CD14-positive monocyte (primary cell): ENCODE measurements around the gene SRPK2. TPM values are rescaled to one million over a fixed set of nuclear protein-coding genes. Genes with fewer than 3 reads are reported as not detected.

Experiments used
- DNase-seq, 3 donors: peaks; one replicate each; pipeline ENCODE4 v3.0.0-alpha.2; 2011 to 2022
- H2AFZ ChIP-seq: 2 replicates; pipeline ENCODE4 v1.6.0; 2012; ENCODE audit warnings: mild to moderate bottlenecking, low read depth, low read length, inconsistent platforms; ENCODE audit not compliant: insufficient read depth, poor library complexity, severe bottlenecking
- H3K27ac ChIP-seq, 2 donors: 1 replicate in 1 of 2; 2 replicates in 1 of 2; pipeline ENCODE4 v1.5.1; 2012 to 2013; ENCODE audit warnings: low read length in 2 of 2, control low read depth in 1 of 2, inconsistent platforms in 1 of 2, low read depth in 1 of 2, mild to moderate bottlenecking in 1 of 2
- H3K27me3 ChIP-seq, 2 donors: one replicate each; pipeline versions ENCODE4 v1.6.0 to v1.6.1; 2011 to 2013; ENCODE audit warnings: low read length in 2 of 2; ENCODE audit not compliant: control insufficient read depth in 2 of 2, insufficient read depth in 2 of 2
- H3K36me3 ChIP-seq, 2 donors: replicated peaks in 1 of 2; 1 replicate in 1 of 2; 2 replicates in 1 of 2; pipeline versions ENCODE4 v1.5.1 to v1.6.1; 2012 to 2013; ENCODE audit warnings: low read length in 2 of 2, control low read depth in 1 of 2, inconsistent platforms in 1 of 2, mild to moderate bottlenecking in 1 of 2; ENCODE audit not compliant: insufficient read depth in 2 of 2, control insufficient read depth in 1 of 2
- H3K4me1 ChIP-seq, 2 donors: 1 replicate in 1 of 2; 2 replicates in 1 of 2; pipeline versions ENCODE4 v1.5.1 to v1.6.1; 2012 to 2013; ENCODE audit warnings: low read length in 2 of 2, control low read depth in 1 of 2, inconsistent platforms in 1 of 2, mild to moderate bottlenecking in 1 of 2, moderate library complexity in 1 of 2; ENCODE audit not compliant: insufficient read depth in 2 of 2, control insufficient read depth in 1 of 2
- H3K4me2 ChIP-seq: replicated peaks from 2 replicates; pipeline ENCODE3; 2012; ENCODE audit warnings: low read length, moderate library complexity, mild to moderate bottlenecking; ENCODE audit not compliant: poor library complexity, severe bottlenecking; ENCODE audit errors: extremely low read depth
- H3K4me3 ChIP-seq, 3 experiments: fragments of 200-600 bp in 1 of 3; sonication (generic) in 1 of 3; replicated peaks in 1 of 3; 1 replicate in 2 of 3; 2 replicates in 1 of 3; pipeline ENCODE4 v1.5.1; 2011 to 2013; ENCODE audit warnings: low read length in 3 of 3, mild to moderate bottlenecking in 3 of 3, control low read depth in 2 of 3, low read depth in 2 of 3, inconsistent platforms in 1 of 3, moderate library complexity in 1 of 3
- H3K79me2 ChIP-seq: 2 replicates; pipeline ENCODE4 v1.6.0; 2012; ENCODE audit warnings: mild to moderate bottlenecking, control low read depth, inconsistent platforms, low read length, moderate library complexity; ENCODE audit not compliant: insufficient read depth
- H3K9ac ChIP-seq: 2 replicates; pipeline ENCODE4 v1.6.0; 2017; ENCODE audit warnings: low read length, mild to moderate bottlenecking; ENCODE audit not compliant: insufficient read depth, poor library complexity, severe bottlenecking
- H3K9me3 ChIP-seq, 2 donors: replicated peaks in 1 of 2; 1 replicate in 1 of 2; 2 replicates in 1 of 2; pipeline versions ENCODE4 v1.5.1 to v1.6.1; 2012 to 2013; ENCODE audit warnings: low read length in 2 of 2, control low read depth in 1 of 2; ENCODE audit not compliant: control insufficient read depth in 1 of 2, insufficient read depth in 1 of 2
- H4K20me1 ChIP-seq: 2 replicates; pipeline ENCODE4 v1.6.0; 2012; ENCODE audit warnings: mild to moderate bottlenecking, low read length, control low read depth, moderate library complexity; ENCODE audit not compliant: insufficient read depth
- H3K27ac Mint-ChIP-seq, 7 donors: one replicate each; pipeline ENCODE4 v1.8.0; 2020; ENCODE audit warnings: mild to moderate bottlenecking in 7 of 7, mixed read lengths in 7 of 7, moderate library complexity in 6 of 7, inconsistent platforms in 2 of 7
- H3K27me3 Mint-ChIP-seq, 3 donors: one replicate each; pipeline ENCODE4 v1.8.0; 2021 to 2022; ENCODE audit warnings: low read depth in 3 of 3, mild to moderate bottlenecking in 3 of 3, mixed read lengths in 3 of 3, moderate library complexity in 3 of 3, inconsistent platforms in 1 of 3
- H3K36me3 Mint-ChIP-seq, 2 donors: one replicate each; pipeline ENCODE4 v1.8.0; 2020; ENCODE audit warnings: mixed read lengths in 2 of 2, inconsistent platforms in 1 of 2, mild to moderate bottlenecking in 1 of 2
- H3K4me1 Mint-ChIP-seq: one replicate; pipeline ENCODE4 v1.8.0; 2020; ENCODE audit warnings: mild to moderate bottlenecking, mixed read lengths
- H3K4me3 Mint-ChIP-seq, 2 donors: one replicate each; pipeline ENCODE4 v1.8.0; 2020; ENCODE audit warnings: mild to moderate bottlenecking in 2 of 2, mixed read lengths in 2 of 2, moderate library complexity in 1 of 2
- H3K9me3 Mint-ChIP-seq, 7 donors: one replicate each; pipeline ENCODE4 v1.8.0; 2020 to 2022; ENCODE audit warnings: mixed read lengths in 7 of 7, mild to moderate bottlenecking in 6 of 7, moderate library complexity in 6 of 7, inconsistent platforms in 2 of 7
- CTCF ChIP-seq: fragments of 200-600 bp; IDR thresholded peaks from one replicate; pipeline ENCODE4 v1.8.0; 2022; ENCODE audit warnings: antibody characterized with exemption, mild to moderate bottlenecking
- WGBS: methylation state at CpG from one replicate; pipeline ENCODE4 v1.1.5; 2013; ENCODE audit warnings: missing lambda C conversion rate; ENCODE audit not compliant: insufficient coverage; 5-methylcytosine and 5-hydroxymethylcytosine counted together
- intact Hi-C, 2 donors: fragments of 100-400 bp; cut with micrococcal nuclease; formaldehyde crosslinking; loops; one replicate each; pipeline versions ENCODE4 v1.15.0 to v1.15.1; 2023
- polyA plus RNA-seq, 3 donors: library from polyadenylated mRNA; depleted of rRNA in 1 of 3; unstranded in 2 of 3; stranded (reverse) in 1 of 3; fragments of 300-500 nt in 2 of 3; fragments of >200 nt in 1 of 3; fragmentation: Illumina TruSeq in 2 of 3; gene quantifications; 1 replicate in 2 of 3; 2 replicates in 1 of 3; pipeline ENCODE4 v1.2.3, GENCODE V29; 2012 to 2021

The SRPK2 gene
- polyA plus RNA-seq, 3 donors: 12.6 to 37.7 (median 30.0) TPM

- H3K36me3 Mint-ChIP-seq: peaks cover 0 to 1% of the 10 kb centered on the region in 2 donors
- Histone ChIP-seq H3K27me3 (no peaks in the 10 kb centered on the region), H3K4me3 (no peak overlapping the region), H3K9ac (no peak overlapping the region), H3K4me2 (no peak overlapping the region), H3K36me3 (no peaks in the 10 kb centered on the region), H3K27ac (no peak overlapping the region), H3K79me2 (peaks cover 80% of the 10 kb centered on the region), H3K9me3 (no peaks in the 10 kb centered on the region), H4K20me1 (peaks cover 49% of the 10 kb centered on the region), H3K4me1 (peaks cover 12 to 22% of the 10 kb centered on the region in 2 donors), H2AFZ (no peak overlapping the region)
- no peak for TF ChIP-seq CTCF
- no peaks in the 10 kb centered on the region for H3K9me3 Mint-ChIP-seq
- no peak overlapping the region for H3K4me3 Mint-ChIP-seq
- DNase-seq: no peak
- H3K27me3 Mint-ChIP-seq: peaks cover 0 to 1% (median 0%) of the 10 kb centered on the region in 3 donors
- H3K27ac Mint-ChIP-seq: no peak overlapping the region
- intact Hi-C loops: loop anchor here in 1 of 2 donors (10.0 kb wide), 1 partner anchor 45 kb away; no protein-coding TSS in a partner anchor
- H3K4me1 Mint-ChIP-seq: peaks cover 19% of the 10 kb centered on the region
- no CpG with 5 or more reads among the region's 2 CpGs for WGBS
These were observed 169.0 kb downstream of the SRPK2 start for GRCh38 chr7:105219771-105220160.

GRCh38 chr7:105218939-105219770 is 169.6 kb downstream of the SRPK2 start:
- H3K27ac Mint-ChIP-seq: peak overlapping the region in 1 of 7 donors; percentile 65
- H3K36me3 Mint-ChIP-seq: peaks cover 0 to 1% of the 10 kb centered on the region in 2 donors
- intact Hi-C loops: loop anchor here in 1 of 2 donors (10.0 kb wide), 1 partner anchor 46 kb away; no protein-coding TSS in a partner anchor
- peaks cover 22% of the 10 kb centered on the region for H3K4me1 Mint-ChIP-seq
- H3K9me3 Mint-ChIP-seq: no peaks in the 10 kb centered on the region
- no peak overlapping the region for H3K4me2 ChIP-seq
- no peak overlapping the region for H3K4me3 ChIP-seq
- H4K20me1 ChIP-seq: peaks cover 47% of the 10 kb centered on the region
- TF ChIP-seq CTCF: no peak
- no peak overlapping the region for H2AFZ ChIP-seq
- no peak overlapping the region for H3K4me3 Mint-ChIP-seq
- peaks cover 86% of the 10 kb centered on the region for H3K79me2 ChIP-seq
- H3K9ac ChIP-seq: no peak overlapping the region
- no peaks in the 10 kb centered on the region for H3K9me3 ChIP-seq
- peaks cover 0 to 1% (median 0%) of the 10 kb centered on the region in 3 donors for H3K27me3 Mint-ChIP-seq
- DNase-seq: no peak
- no peaks in the 10 kb centered on the region for H3K36me3 ChIP-seq
- H3K27ac ChIP-seq: no peak overlapping the region
- WGBS: 100% methylated on average over 2 of the region's 11 CpGs
- H3K4me1 ChIP-seq: peaks cover 15 to 26% of the 10 kb centered on the region in 2 donors
- no peaks in the 10 kb centered on the region for H3K27me3 ChIP-seq
